ENCODE measurements around the gene NABP1. TPM values are rescaled to one million over a fixed set of nuclear protein-coding genes. Genes with fewer than 3 reads are reported as not detected.

NABP1 gene
- polyA plus RNA-seq, 1 of the 3 experiments (the other 2 are of a cell fraction): 19.1 TPM

- TF ChIP-seq GABPA (IDR thresholded peaks at IDR 0.05; ENCODE audit: low read depth): no peak
- no peak for TF ChIP-seq RAD21 (IDR thresholded peaks at IDR 0.05; ENCODE audit: low read length)
- TF ChIP-seq PBX3 (IDR thresholded peaks at IDR 0.05): peak; percentile 62
- no peak for TF ChIP-seq YY1 (IDR thresholded peaks at IDR 0.05; ENCODE audit: low read depth)
- no peak for TF ChIP-seq MEF2A (IDR thresholded peaks at IDR 0.05; ENCODE audit: borderline replicate concordance, low read depth)
- no peak for TF ChIP-seq ELF1 (IDR thresholded peaks at IDR 0.05)
- TF ChIP-seq GATA2 (CRISPR knock-in tag; IDR thresholded peaks at IDR 0.05): no peak
- no peak for TF ChIP-seq IRF3 (IDR thresholded peaks at IDR 0.05; ENCODE audit: low read depth, low read length)
These were observed 18.1 kb downstream of the NABP1 start (continued) for GRCh38 chr2:191696001-191696400.

- Histone ChIP-seq H4K20me1 (ENCODE audit: insufficient read depth) (no peaks in the 10 kb centered on the region), H3K4me1 (ENCODE audit: control insufficient read depth in 1 of 2, insufficient read depth in 2 of 2, low read depth in 1 of 2, low read length in 1 of 2) (peaks cover 0 to 2% of the 10 kb centered on the region in 2 experiments; a peak in 2 of 4 replicates), H3K4me2 (no peak overlapping the region), H3K27me3 (ENCODE audit: insufficient read depth) (no peaks in the 10 kb centered on the region), H3K79me2 (ENCODE audit: insufficient read depth) (no peaks in the 10 kb centered on the region), H3K9me3 (no peaks in the 10 kb centered on the region), H3K9ac (no peak overlapping the region), H3K27ac (ENCODE audit: low read depth in 2 of 2, low read length in 1 of 2) (no peak overlapping the region), H3F3A (replicated peaks; ENCODE audit: insufficient read depth) (peaks cover 18% of the 10 kb centered on the region), H2AFZ (ENCODE audit: low read depth) (no peak overlapping the region), H3K9me2 (no peaks in the 10 kb centered on the region), H3K4me3 (ENCODE audit: low read depth in 2 of 2, low read length in 1 of 2) (no peak overlapping the region), H3K36me3 (replicated peaks in 1 of 2; ENCODE audit: control insufficient read depth in 1 of 2, insufficient read depth in 2 of 2, low read length in 1 of 2) (peaks cover 0 to 6% of the 10 kb centered on the region in 2 experiments)
- no peak for DNase-seq
- ChIA-PET POLR2A (no interaction called here), CTCF (interaction anchor here (1.0 to 3.6 kb wide), 4 partner anchors 130 to 525 kb away, joined by 3 to 20 read pairs (median 5); no protein-coding TSS in a partner anchor)
- no peak for TF ChIP-seq SMC3 (IDR thresholded peaks at IDR 0.05; ENCODE audit: low read depth, low read length)
- no peak for TF ChIP-seq EZH2phosphoT487 (IDR thresholded peaks at IDR 0.05; ENCODE audit: borderline replicate concordance, low read depth)
- TF ChIP-seq USF2 (IDR thresholded peaks at IDR 0.05; ENCODE audit: borderline replicate concordance, low read depth, low read length): no peak
- no peak for TF ChIP-seq RCOR1 (IDR thresholded peaks at IDR 0.05; ENCODE audit: low read length)
- no peak for TF ChIP-seq IRF3 (IDR thresholded peaks at IDR 0.05; ENCODE audit: low read depth, low read length)
- TF ChIP-seq YY1 (IDR thresholded peaks at IDR 0.05; ENCODE audit: low read depth): no peak
- TF ChIP-seq ZBTB33 (IDR thresholded peaks at IDR 0.05; ENCODE audit: borderline replicate concordance, low read depth): no peak
- no peak for TF ChIP-seq FOSL2 (IDR thresholded peaks at IDR 0.05; ENCODE audit: borderline replicate concordance, low read depth)
- no peak for TF ChIP-seq TCF12 (IDR thresholded peaks at IDR 0.05)
- no peak for TF ChIP-seq FOXM1 (IDR thresholded peaks at IDR 0.05; ENCODE audit: low read depth)
- TF ChIP-seq NFIC (IDR thresholded peaks at IDR 0.05; ENCODE audit: borderline replicate concordance): no peak
- no peak for TF ChIP-seq RFX5 (IDR thresholded peaks at IDR 0.05; ENCODE audit: low read length)
- no peak for TF ChIP-seq ELF1 (IDR thresholded peaks at IDR 0.05)
- TF ChIP-seq GABPA (IDR thresholded peaks at IDR 0.05; ENCODE audit: low read depth): no peak
- no peak for TF ChIP-seq CHD2 (IDR thresholded peaks at IDR 0.05; ENCODE audit: low read length, partially characterized antibody)
- TF ChIP-seq SIN3A (IDR thresholded peaks at IDR 0.05; ENCODE audit: borderline replicate concordance, low read depth, low read length): no peak
- no peak for TF ChIP-seq USF1 (IDR thresholded peaks at IDR 0.05; ENCODE audit: borderline replicate concordance, low read depth)
These were observed 19.0 kb downstream of the NABP1 start for GRCh38 chr2:191696966-191697365.
